Colonic mucosa (tissue), 4 donors: ENCODE measurements around the gene PNP. TPM values are rescaled to one million over a fixed set of nuclear protein-coding genes. Genes with fewer than 3 reads are reported as not detected.
A peak's percentile ranks its signal among the peaks of the same experiment; 100 is the strongest.

ENCODE experiments used
- DNase-seq: peaks from one replicate; pipeline ENCODE4 v3.0.0-alpha.2; 2020
- H3K27ac ChIP-seq: fragments of 200-600 bp; one replicate; pipeline ENCODE4 v1.8.0; 2021
- H3K27me3 ChIP-seq: fragments of 200-600 bp; one replicate; pipeline ENCODE4 v1.8.0; 2021
- H3K36me3 ChIP-seq: fragments of 200-600 bp; one replicate; pipeline ENCODE4 v1.8.0; 2021
- H3K4me1 ChIP-seq: fragments of 200-600 bp; one replicate; pipeline ENCODE4 v1.8.0; 2021; ENCODE audit warnings: mild to moderate bottlenecking
- H3K4me3 ChIP-seq: fragments of 200-600 bp; one replicate; pipeline ENCODE4 v1.8.0; 2021
- H3K9ac ChIP-seq, 2 donors: one replicate each; pipeline ENCODE4 v1.7.0; 2013; ENCODE audit warnings: control low read depth in 2 of 2, low read depth in 2 of 2, low read length in 2 of 2
- H3K9me3 ChIP-seq: fragments of 200-600 bp; one replicate; pipeline ENCODE4 v1.8.0; 2021
- intact Hi-C: fragments of 100-400 bp; cut with DNase I; formaldehyde crosslinking; loops from one replicate; pipeline ENCODE4 v1.14.1; 2022
- total RNA-seq, 2 donors: library from RNA; stranded (reverse); fragmentation: NEBNext Ultra II Directional in 1 of 2; extraction: Animal tissue kit (Norgen Biotek cat#: 25700) in 1 of 2; gene quantifications; one replicate each; pipeline ENCODE4 v1.2.1, GENCODE V29; 2021
- TF ChIP-seq, protein P1 (sequence below): fragments of 200-600 bp; IDR thresholded peaks from one replicate; pipeline ENCODE4 v1.8.0; 2022; ENCODE audit warnings: antibody characterized with exemption, mild to moderate bottlenecking
- donor health status: healthy.
- donor health status: DM: no; HTN: no; CAD: no.
- donor health status: DM: no; HTN: no; CAD: no.

PNP gene
- total RNA-seq, 2 donors from 2014 or later: 121 to 123 TPM

DNA sequence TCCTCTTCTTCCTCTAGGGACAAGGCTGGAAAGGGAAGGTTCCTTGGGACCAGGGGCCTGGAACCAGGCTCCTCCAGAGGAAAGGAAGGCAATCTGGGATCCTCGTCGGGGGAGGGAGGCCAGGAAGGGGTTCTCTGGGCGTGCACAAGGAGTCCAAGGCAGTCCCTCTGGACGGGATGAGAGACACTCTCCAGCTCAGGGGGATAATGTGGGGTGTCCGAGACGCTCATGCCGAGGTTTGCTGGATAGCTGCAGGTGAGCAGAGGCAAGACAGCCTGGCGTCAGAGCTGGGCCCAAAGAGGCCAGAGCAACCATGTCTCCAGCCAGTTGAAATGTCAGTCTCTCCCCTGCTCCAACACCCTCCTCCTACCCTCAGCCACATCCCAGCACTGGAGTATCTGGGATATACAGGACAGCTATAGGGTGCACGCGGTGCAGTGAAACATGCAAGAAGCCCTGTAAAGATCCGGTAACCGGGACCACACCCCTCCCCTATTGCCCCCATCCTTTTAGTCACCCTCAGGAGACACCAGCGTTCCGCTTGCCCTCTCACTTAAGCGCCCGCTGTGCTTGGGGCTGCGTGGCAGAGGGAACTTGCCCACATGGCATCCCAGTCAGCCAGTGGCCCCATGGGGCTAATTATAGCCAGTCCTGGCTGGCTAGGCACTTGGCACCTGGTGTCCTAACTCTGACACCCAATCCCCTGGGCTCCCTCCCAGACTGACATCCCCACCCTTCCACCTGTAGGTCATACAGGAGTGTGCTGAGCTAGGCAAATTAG lies 33.4 kb upstream of the PNP start, which contains the start of gene KLHL33:
Gene KLHL33, minus strand, starts transcription at position 585 of the 781 bp plus-strand sequence. Its CDS starts 355 bp downstream, at position 230.
- no peaks in the 10 kb centered on the region for H3K4me1 ChIP-seq
- H3K27me3 ChIP-seq: no peaks in the 10 kb centered on the region
- DNase-seq: no peak
- no peaks in the 10 kb centered on the region for H3K9me3 ChIP-seq
- H3K36me3 ChIP-seq: no peaks in the 10 kb centered on the region
- no peak within 1 kb of the TSS for H3K4me3 ChIP-seq
- H3K9ac ChIP-seq: peak within 1 kb of the TSS in 1 of 2 donors; percentile 3
- intact Hi-C loops: no loop called here
- TF ChIP-seq, protein P1, sequence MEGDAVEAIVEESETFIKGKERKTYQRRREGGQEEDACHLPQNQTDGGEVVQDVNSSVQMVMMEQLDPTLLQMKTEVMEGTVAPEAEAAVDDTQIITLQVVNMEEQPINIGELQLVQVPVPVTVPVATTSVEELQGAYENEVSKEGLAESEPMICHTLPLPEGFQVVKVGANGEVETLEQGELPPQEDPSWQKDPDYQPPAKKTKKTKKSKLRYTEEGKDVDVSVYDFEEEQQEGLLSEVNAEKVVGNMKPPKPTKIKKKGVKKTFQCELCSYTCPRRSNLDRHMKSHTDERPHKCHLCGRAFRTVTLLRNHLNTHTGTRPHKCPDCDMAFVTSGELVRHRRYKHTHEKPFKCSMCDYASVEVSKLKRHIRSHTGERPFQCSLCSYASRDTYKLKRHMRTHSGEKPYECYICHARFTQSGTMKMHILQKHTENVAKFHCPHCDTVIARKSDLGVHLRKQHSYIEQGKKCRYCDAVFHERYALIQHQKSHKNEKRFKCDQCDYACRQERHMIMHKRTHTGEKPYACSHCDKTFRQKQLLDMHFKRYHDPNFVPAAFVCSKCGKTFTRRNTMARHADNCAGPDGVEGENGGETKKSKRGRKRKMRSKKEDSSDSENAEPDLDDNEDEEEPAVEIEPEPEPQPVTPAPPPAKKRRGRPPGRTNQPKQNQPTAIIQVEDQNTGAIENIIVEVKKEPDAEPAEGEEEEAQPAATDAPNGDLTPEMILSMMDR: no peak
- no peak within 1 kb of the TSS for H3K27ac ChIP-seq

DNA sequence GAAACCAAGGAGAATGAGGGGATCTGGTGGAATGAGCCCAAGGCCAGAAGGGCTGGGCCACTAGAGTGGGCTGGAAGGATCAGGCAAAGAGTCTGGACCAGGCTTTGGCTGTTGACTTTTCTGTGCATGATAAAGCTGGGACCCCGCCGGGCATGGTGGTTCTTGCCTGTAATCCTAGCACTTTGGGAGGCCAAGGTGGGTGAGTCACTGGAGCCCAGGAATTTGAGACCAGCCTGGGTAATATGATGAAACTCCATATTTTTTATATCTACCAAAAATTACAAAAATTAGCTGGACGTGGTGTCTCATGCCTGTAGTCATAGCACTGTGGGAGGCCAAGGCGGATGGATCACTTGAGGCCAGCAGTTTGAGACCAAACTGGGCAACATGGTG lies 32.8 kb upstream of the PNP start:
- Histone ChIP-seq H3K9me3 (no peaks in the 10 kb centered on the region), H3K4me1 (no peaks in the 10 kb centered on the region), H3K9ac (no peak overlapping the region), H3K27ac (no peak overlapping the region), H3K36me3 (no peaks in the 10 kb centered on the region), H3K4me3 (no peak overlapping the region), H3K27me3 (no peaks in the 10 kb centered on the region)
- intact Hi-C loops: no loop called here
- no peak for DNase-seq
- TF ChIP-seq, protein P1: no peak

DNA sequence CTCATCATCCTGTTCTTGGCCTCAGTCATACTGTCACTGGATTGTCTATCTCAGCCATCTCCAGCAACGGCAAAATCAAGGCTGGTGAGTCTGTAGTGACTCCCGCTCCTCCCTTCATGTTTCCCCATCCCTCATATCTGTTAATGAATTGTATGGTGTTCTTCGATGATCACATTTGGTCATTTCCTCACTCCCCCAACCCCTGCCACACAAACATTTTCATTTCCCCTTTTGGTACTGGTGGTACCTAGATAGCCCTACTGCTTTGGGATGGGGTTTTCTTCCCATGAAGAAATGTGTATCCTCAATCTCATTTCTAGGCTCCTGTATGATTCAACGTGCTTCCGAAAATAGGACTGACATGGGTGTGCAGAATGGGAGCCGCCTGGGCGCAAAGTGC lies 30.5 kb upstream of the PNP start:
- no peaks in the 10 kb centered on the region for H3K4me1 ChIP-seq
- H3K9me3 ChIP-seq: no peaks in the 10 kb centered on the region
- no peak overlapping the region for H3K27ac ChIP-seq
- TF ChIP-seq, protein P1: no peak
- DNase-seq: no peak
- intact Hi-C loops: no loop called here
- no peak overlapping the region for H3K9ac ChIP-seq
- no peak overlapping the region for H3K4me3 ChIP-seq
- no peaks in the 10 kb centered on the region for H3K27me3 ChIP-seq
- H3K36me3 ChIP-seq: no peaks in the 10 kb centered on the region

DNA sequence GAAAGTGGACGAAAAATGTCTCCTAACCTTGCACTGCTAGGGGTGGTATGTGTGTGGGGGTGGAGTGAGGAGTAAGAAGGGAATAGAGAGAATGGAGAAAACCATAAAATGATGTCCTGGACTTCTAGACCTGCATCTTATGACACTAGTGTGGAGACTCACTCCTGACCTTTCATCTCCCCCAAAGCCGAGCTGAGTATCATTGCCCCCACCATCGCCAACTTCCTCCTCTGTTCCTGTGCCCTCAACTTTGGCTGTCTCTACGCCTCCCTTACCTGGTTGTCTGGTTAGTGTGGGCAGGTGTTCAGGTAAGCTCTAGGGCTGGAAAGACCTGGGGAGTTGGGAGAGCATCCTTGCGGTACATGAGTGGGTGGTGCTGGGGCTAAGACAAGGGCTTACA lies 28.7 kb upstream of the PNP start:
- Histone ChIP-seq H3K9me3 (no peaks in the 10 kb centered on the region), H3K9ac (no peak overlapping the region), H3K4me3 (no peak overlapping the region), H3K4me1 (no peaks in the 10 kb centered on the region), H3K27me3 (no peaks in the 10 kb centered on the region), H3K36me3 (no peaks in the 10 kb centered on the region), H3K27ac (no peak overlapping the region)
- intact Hi-C loops: no loop called here
- DNase-seq: no peak
- TF ChIP-seq, protein P1: no peak

DNA sequence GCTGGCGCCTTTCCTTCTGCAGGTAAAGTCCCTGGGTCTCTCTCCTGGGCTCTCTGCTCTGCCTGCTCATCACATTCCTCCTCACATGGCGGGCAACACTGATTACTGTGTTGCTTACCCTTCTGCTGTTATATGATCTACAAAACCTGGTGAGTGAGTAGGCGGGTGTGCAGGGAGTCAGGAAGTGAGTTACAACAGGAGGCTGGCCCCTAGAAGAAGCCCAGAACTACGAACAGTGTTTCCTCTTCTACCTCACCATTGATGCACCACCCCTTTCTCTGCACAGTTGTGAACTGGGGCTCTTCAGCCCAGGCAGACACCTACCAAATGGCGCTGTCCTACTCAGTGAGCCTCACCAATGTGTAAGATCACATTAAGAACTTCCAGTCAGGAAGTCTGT lies 28.3 kb upstream of the PNP start:
- TF ChIP-seq, protein P1: no peak
- H3K4me3 ChIP-seq: no peak overlapping the region
- no peaks in the 10 kb centered on the region for H3K9me3 ChIP-seq
- intact Hi-C loops: no loop called here
- H3K9ac ChIP-seq: no peak overlapping the region
- H3K36me3 ChIP-seq: no peaks in the 10 kb centered on the region
- no peaks in the 10 kb centered on the region for H3K4me1 ChIP-seq
- H3K27ac ChIP-seq: no peak overlapping the region
- H3K27me3 ChIP-seq: no peaks in the 10 kb centered on the region
- DNase-seq: no peak
